Ascending aorta (tissue), 2 donors: ENCODE results near the gene ZNF467. TPM values are rescaled to one million over a fixed set of nuclear protein-coding genes. Genes with fewer than 3 reads are reported as not detected.

Experiments
- DNase-seq, 2 donors: peaks; one replicate each; pipeline ENCODE4 v3.0.0-alpha.2; 2019; ENCODE audit warnings: low spot score in 2 of 2
- H3K27ac ChIP-seq, 2 donors: fragments of 200-600 bp; sonication (generic); one replicate each; pipeline ENCODE4 v1.5.1; 2016 to 2017; ENCODE audit warnings: mild to moderate bottlenecking in 1 of 2
- H3K27me3 ChIP-seq: fragments of 200-600 bp; sonication (generic); one replicate; pipeline ENCODE4 v1.5.1; 2017
- H3K36me3 ChIP-seq, 2 donors: fragments of 200-600 bp; sonication (generic); one replicate each; pipeline ENCODE4 v1.5.1; 2016
- H3K4me1 ChIP-seq, 2 donors: fragments of 200-600 bp; sonication (generic); one replicate each; pipeline ENCODE4 v1.5.1; 2016 to 2017; ENCODE audit warnings: mild to moderate bottlenecking in 1 of 2
- H3K4me3 ChIP-seq, 2 donors: fragments of 200-600 bp; sonication (generic); one replicate each; pipeline ENCODE4 v1.5.1; 2016 to 2017; ENCODE audit warnings: mild to moderate bottlenecking in 1 of 2
- H3K9me3 ChIP-seq, 2 donors: fragments of 200-600 bp; sonication (generic); one replicate each; pipeline ENCODE4 v1.5.1; 2016
- intact Hi-C: fragments of 100-400 bp; cut with DNase I; formaldehyde crosslinking; loops from one replicate; pipeline ENCODE4 v1.15.1; 2023
- total RNA-seq: library from RNA; depleted of rRNA; stranded (reverse); fragments of >200 nt; gene quantifications from one replicate; pipeline ENCODE4 v1.1.0, GENCODE V29; 2016
- TF ChIP-seq, protein P1 (sequence below), 3 experiments: fragments of 200-600 bp in 2 of 3; fragments of 450-650 bp in 1 of 3; sonication (generic) in 2 of 3; IDR thresholded peaks; one replicate each; pipeline ENCODE4 v1.5.1; 2016 to 2019; ENCODE audit warnings: antibody characterized with exemption in 3 of 3, mild to moderate bottlenecking in 1 of 3, moderate library complexity in 1 of 3

The ZNF467 gene
- total RNA-seq, 1 donor from 2014 or later = 42.3 TPM

- Histone ChIP-seq H3K4me1 (peaks cover 0 to 4% of the 10 kb centered on the region in 2 donors), H3K9me3 (no peaks in the 10 kb centered on the region), H3K4me3 (no peak overlapping the region), H3K36me3 (no peaks in the 10 kb centered on the region), H3K27me3 (no peaks in the 10 kb centered on the region), H3K27ac (no peak overlapping the region)
- TF ChIP-seq, protein P1, sequence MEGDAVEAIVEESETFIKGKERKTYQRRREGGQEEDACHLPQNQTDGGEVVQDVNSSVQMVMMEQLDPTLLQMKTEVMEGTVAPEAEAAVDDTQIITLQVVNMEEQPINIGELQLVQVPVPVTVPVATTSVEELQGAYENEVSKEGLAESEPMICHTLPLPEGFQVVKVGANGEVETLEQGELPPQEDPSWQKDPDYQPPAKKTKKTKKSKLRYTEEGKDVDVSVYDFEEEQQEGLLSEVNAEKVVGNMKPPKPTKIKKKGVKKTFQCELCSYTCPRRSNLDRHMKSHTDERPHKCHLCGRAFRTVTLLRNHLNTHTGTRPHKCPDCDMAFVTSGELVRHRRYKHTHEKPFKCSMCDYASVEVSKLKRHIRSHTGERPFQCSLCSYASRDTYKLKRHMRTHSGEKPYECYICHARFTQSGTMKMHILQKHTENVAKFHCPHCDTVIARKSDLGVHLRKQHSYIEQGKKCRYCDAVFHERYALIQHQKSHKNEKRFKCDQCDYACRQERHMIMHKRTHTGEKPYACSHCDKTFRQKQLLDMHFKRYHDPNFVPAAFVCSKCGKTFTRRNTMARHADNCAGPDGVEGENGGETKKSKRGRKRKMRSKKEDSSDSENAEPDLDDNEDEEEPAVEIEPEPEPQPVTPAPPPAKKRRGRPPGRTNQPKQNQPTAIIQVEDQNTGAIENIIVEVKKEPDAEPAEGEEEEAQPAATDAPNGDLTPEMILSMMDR (IDR thresholded peaks at IDR 0.05) = no peak
- DNase-seq = no peak
- intact Hi-C loops = no loop called here
Measured at GRCh38 chr7:149762610-149763009, 10.8 kb downstream of the ZNF467 start.

- intact Hi-C loops = no loop called here
- TF ChIP-seq, protein P1 (IDR thresholded peaks at IDR 0.05) = no peak
Measured at GRCh38 chr7:149762089-149762488, 11.3 kb downstream of the ZNF467 start.

DNA sequence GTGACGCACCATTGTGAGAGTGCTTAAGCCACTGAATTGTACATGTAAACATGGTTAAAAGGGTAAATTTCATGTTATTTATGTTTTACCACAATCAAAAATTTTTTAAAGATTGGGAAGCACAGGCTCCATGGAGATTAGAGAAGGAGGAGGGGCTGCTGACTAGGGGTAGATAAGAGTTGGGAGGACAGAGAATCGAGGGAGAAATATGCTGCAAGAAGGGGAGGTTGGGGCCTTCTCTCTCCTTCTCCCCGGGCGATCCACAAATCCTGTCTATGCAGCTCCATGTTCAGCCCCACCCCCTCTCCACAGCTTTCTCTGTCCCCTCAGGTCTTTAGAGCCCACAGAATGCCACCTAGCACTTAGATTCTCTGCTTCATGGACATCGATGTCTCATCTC, 12.1 kb downstream of the ZNF467 start:
- TF ChIP-seq, protein P1 (IDR thresholded peaks at IDR 0.05) = no peak
- no peak for DNase-seq
- intact Hi-C loops = no loop called here

More at GRCh38 chr7:149762089-149762488, 11.3 kb downstream of the ZNF467 start:
- DNase-seq = no peak
- Histone ChIP-seq H3K4me3 (no peak overlapping the region), H3K27ac (no peak overlapping the region), H3K9me3 (no peaks in the 10 kb centered on the region), H3K36me3 (no peaks in the 10 kb centered on the region), H3K27me3 (no peaks in the 10 kb centered on the region), H3K4me1 (peaks cover 0 to 4% of the 10 kb centered on the region in 2 donors)

DNA sequence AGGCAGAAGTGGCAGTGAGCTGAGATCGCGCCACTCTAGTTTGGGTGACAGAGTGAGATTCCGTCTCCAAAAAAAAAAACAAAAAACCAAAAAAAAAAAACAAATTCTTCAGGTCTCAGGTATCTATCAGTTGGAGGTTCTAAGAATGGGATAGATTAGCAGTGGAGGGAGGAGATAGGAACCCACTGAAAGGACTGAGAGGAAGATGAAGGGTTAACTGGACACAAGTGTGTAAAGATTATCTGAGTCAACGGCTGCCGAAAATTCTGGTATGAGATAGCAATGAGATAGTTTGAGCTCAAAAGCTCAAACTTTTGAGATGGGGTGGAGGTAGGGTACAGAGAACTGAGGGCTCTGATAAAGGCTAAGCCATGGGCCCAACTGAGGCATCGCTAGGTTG, 12.8 kb downstream of the ZNF467 start:
- Histone ChIP-seq H3K27ac (no peak overlapping the region), H3K36me3 (no peaks in the 10 kb centered on the region), H3K27me3 (no peaks in the 10 kb centered on the region), H3K4me3 (no peak overlapping the region), H3K4me1 (peaks cover 0 to 4% of the 10 kb centered on the region in 2 donors), H3K9me3 (no peaks in the 10 kb centered on the region)
- TF ChIP-seq, protein P1 (IDR thresholded peaks at IDR 0.05) = no peak
- intact Hi-C loops = no loop called here
- no peak for DNase-seq

More for the DNA sequence above, 12.1 kb downstream of the ZNF467 start:
- no peaks in the 10 kb centered on the region for H3K9me3 ChIP-seq
- peaks cover 0 to 4% of the 10 kb centered on the region in 2 donors for H3K4me1 ChIP-seq
- no peaks in the 10 kb centered on the region for H3K36me3 ChIP-seq
- no peak overlapping the region for H3K4me3 ChIP-seq
- no peaks in the 10 kb centered on the region for H3K27me3 ChIP-seq
- no peak overlapping the region for H3K27ac ChIP-seq

- TF ChIP-seq, protein P1 (IDR thresholded peaks at IDR 0.05) = no peak
- Histone ChIP-seq H3K4me3 (no peak overlapping the region), H3K27ac (no peak overlapping the region), H3K27me3 (no peaks in the 10 kb centered on the region), H3K4me1 (peaks cover 0 to 4% of the 10 kb centered on the region in 2 donors), H3K9me3 (no peaks in the 10 kb centered on the region), H3K36me3 (no peaks in the 10 kb centered on the region)
- intact Hi-C loops = no loop called here
- no peak for DNase-seq
Measured at GRCh38 chr7:149759093-149759860, 14.1 kb downstream of the ZNF467 start.
